OCI-LY3 (cell line): ENCODE data around the gene FAM83E.

Experiments
- H2AFZ ChIP-seq: fragments of 200-600, 300-600 bp; shearing (Covaris generic); 2 replicates; pipeline ENCODE4 v1.6.0; 2014; ENCODE audit warnings: antibody characterized with exemption, low read depth, low read length
- H3K27ac ChIP-seq: fragments of 200-600, 300-600 bp; sonication (generic); 2 replicates; pipeline ENCODE4 v1.5.1; 2014; ENCODE audit warnings: mild to moderate bottlenecking, low read length, moderate library complexity, mixed read lengths
- H3K27me3 ChIP-seq: fragments of 200-600, 300-600 bp; sonication (generic); 2 replicates; pipeline ENCODE4 v1.6.1; 2014; ENCODE audit warnings: low read depth, low read length, mixed read lengths
- H3K36me3 ChIP-seq: fragments of 200-600, 300-600 bp; sonication (generic); replicated peaks from 2 replicates; pipeline ENCODE3; 2014; ENCODE audit warnings: low read depth, low read length, mixed read lengths
- H3K4me1 ChIP-seq: fragments of 300-600, 200-600 bp; sonication (generic); 2 replicates; pipeline ENCODE4 v1.6.1; 2014; ENCODE audit warnings: low read length, mixed read lengths
- H3K4me2 ChIP-seq: fragments of 200-600, 300-600 bp; sonication (generic); 2 replicates; pipeline ENCODE4 v1.6.1; 2014; ENCODE audit warnings: low read length, mixed read lengths
- H3K4me3 ChIP-seq: fragments of 300-600, 200-600 bp; sonication (generic); 2 replicates; pipeline ENCODE4 v1.5.1; 2014; ENCODE audit warnings: antibody characterized with exemption, mild to moderate bottlenecking, low read length, moderate library complexity
- H3K79me2 ChIP-seq: fragments of 300-600, 200-600 bp; shearing (Covaris generic); 2 replicates; pipeline ENCODE4 v1.6.1; 2014; ENCODE audit warnings: mild to moderate bottlenecking, low read length, mixed read lengths
- H3K9ac ChIP-seq: fragments of 300-600, 200-600 bp; shearing (Covaris generic); 2 replicates; pipeline ENCODE4 v1.6.0; 2014; ENCODE audit warnings: mild to moderate bottlenecking, low read length, moderate library complexity
- H3K9me3 ChIP-seq: fragments of 200-600, 300-600 bp; shearing (Covaris generic); 2 replicates; pipeline ENCODE4 v1.6.1; 2014; ENCODE audit warnings: low read length, mixed read lengths; ENCODE audit not compliant: insufficient read depth
- H4K20me1 ChIP-seq: fragments of 200-600, 300-600 bp; sonication (generic); 2 replicates; pipeline ENCODE4 v1.6.1; 2016; ENCODE audit warnings: low read length, mixed read lengths; ENCODE audit not compliant: insufficient read depth
- CTCF ChIP-seq: fragments of 200-600, 300-600 bp; sonication (generic); IDR thresholded peaks from 2 replicates; pipeline ENCODE4 v1.5.1; 2014; ENCODE audit warnings: antibody characterized with exemption, low read length, low read depth
- EZH2phosphoT487 ChIP-seq: fragments of 200-600 bp; shearing (Covaris generic); IDR thresholded peaks from 2 replicates; pipeline ENCODE4 v1.6.1; 2018; ENCODE audit warnings: antibody characterized with exemption, mixed run types, low read depth

FAM83E gene

GRCh38 chr19:48596237-48596636 is 18.6 kb downstream of the FAM83E start:
- H2AFZ ChIP-seq = no peak overlapping the region
- no peaks in the 10 kb centered on the region for H3K79me2 ChIP-seq
- H3K36me3 ChIP-seq = no peaks in the 10 kb centered on the region
- H3K9ac ChIP-seq = no peak overlapping the region
- H3K27ac ChIP-seq = no peak overlapping the region
- H3K27me3 ChIP-seq = no peaks in the 10 kb centered on the region
- no peaks in the 10 kb centered on the region for H4K20me1 ChIP-seq
- peaks cover 7% of the 10 kb centered on the region for H3K4me1 ChIP-seq
- no peaks in the 10 kb centered on the region for H3K9me3 ChIP-seq
- no peak overlapping the region; the same call in 1 of the 2 replicates for H3K4me2 ChIP-seq
- TF ChIP-seq CTCF (no peak), EZH2phosphoT487 (no peak)
- no peak overlapping the region for H3K4me3 ChIP-seq

DNA sequence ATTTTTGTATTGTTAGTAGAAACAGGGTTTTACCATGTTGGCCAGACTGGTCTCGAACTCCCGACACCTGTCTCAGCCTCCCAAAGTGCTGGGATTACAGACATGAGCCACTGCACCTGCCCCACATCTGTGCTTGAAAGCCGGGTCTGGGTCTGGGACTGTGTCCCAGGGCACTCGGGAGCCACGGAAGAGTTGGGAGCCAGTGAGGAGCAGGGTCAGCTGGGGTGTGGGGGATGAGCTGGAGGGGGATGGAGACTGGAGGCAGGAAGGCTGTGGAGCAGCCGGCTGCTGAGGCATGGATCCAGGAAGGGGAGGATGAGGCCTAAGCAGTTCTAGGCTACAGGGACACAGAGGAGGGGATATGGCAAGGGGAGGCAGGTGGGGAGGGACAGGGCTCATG is 19.0 kb downstream of the FAM83E start:
- Histone ChIP-seq H3K4me1 (peaks cover 7% of the 10 kb centered on the region), H2AFZ (no peak overlapping the region), H3K4me2 (no peak overlapping the region), H3K36me3 (no peaks in the 10 kb centered on the region), H4K20me1 (no peaks in the 10 kb centered on the region), H3K9me3 (no peaks in the 10 kb centered on the region), H3K27ac (no peak overlapping the region), H3K27me3 (no peaks in the 10 kb centered on the region), H3K9ac (no peak overlapping the region), H3K4me3 (no peak overlapping the region), H3K79me2 (no peaks in the 10 kb centered on the region)
- TF ChIP-seq CTCF (no peak), EZH2phosphoT487 (no peak)

DNA sequence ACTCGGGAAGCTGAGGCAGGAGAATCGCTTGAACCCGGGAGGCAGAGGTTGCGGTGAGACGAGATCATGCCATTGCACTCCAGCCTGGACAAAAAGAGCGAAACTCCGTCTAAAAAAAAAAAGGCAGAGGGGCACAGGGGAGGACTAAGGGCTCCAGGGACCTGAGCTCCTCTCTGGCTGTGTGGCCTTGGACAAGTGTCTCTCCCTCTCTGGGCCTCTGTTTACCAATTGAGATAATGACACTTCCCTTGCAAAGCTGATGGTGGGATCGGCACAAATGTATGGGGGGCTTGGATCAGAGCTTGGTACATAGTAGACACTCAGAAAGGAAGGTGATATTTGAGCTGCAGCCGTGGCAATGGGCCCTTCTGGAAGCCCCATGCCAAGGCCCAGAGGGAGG is 19.7 kb downstream of the FAM83E start:
- H3K4me3 ChIP-seq = no peak overlapping the region
- H3K27me3 ChIP-seq = no peaks in the 10 kb centered on the region
- H3K9me3 ChIP-seq = no peaks in the 10 kb centered on the region
- H3K27ac ChIP-seq = no peak overlapping the region
- no peak overlapping the region for H3K9ac ChIP-seq
- TF ChIP-seq CTCF = no peak
- TF ChIP-seq EZH2phosphoT487 = no peak
- H3K4me2 ChIP-seq = no peak overlapping the region
- peaks cover 7% of the 10 kb centered on the region for H3K4me1 ChIP-seq
- H4K20me1 ChIP-seq = no peaks in the 10 kb centered on the region
- H3K36me3 ChIP-seq = no peaks in the 10 kb centered on the region
- H2AFZ ChIP-seq = no peak overlapping the region
- H3K79me2 ChIP-seq = no peaks in the 10 kb centered on the region

- no peaks in the 10 kb centered on the region for H4K20me1 ChIP-seq
- no peak overlapping the region for H3K27ac ChIP-seq
- no peak overlapping the region for H3K9ac ChIP-seq
- no peaks in the 10 kb centered on the region for H3K9me3 ChIP-seq
- no peak overlapping the region for H2AFZ ChIP-seq
- no peak overlapping the region for H3K4me2 ChIP-seq
- H3K27me3 ChIP-seq = no peaks in the 10 kb centered on the region
- H3K79me2 ChIP-seq = no peaks in the 10 kb centered on the region
- H3K4me1 ChIP-seq = peaks cover 5% of the 10 kb centered on the region; the same call in 1 of the 2 replicates
- TF ChIP-seq EZH2phosphoT487 = no peak
- H3K4me3 ChIP-seq = no peak overlapping the region
- no peaks in the 10 kb centered on the region for H3K36me3 ChIP-seq
Measured at GRCh38 chr19:48591021-48591420, 23.9 kb downstream of the FAM83E start.
